Psoas muscle (tissue), 8 donors: ENCODE results near the gene DBNDD2. TPM values are rescaled to one million over a fixed set of nuclear protein-coding genes. Genes with fewer than 3 reads are reported as not detected.

Source experiments
- ATAC-seq, 4 donors: fragments of 200-7000 bp; cut with Tn5 transposase; one replicate each; pipeline ENCODE4 v1.9.1; 2020; ENCODE audit warnings: moderate library complexity in 3 of 4, mild to moderate bottlenecking in 2 of 4
- DNase-seq, 2 donors: peaks; one replicate each; pipeline ENCODE4 v3.0.0-alpha.2; 2020
- H3K27ac ChIP-seq: fragments of 200-600 bp; one replicate; pipeline ENCODE4 v1.8.0; 2022
- H3K27me3 ChIP-seq, 3 donors: fragments of 200-600 bp in 1 of 3; one replicate each; pipeline versions ENCODE4 v1.6.1 to v1.8.0; 2013 to 2022; ENCODE audit warnings: low read length in 2 of 3, mild to moderate bottlenecking in 2 of 3, moderate library complexity in 1 of 3; ENCODE audit not compliant: insufficient read depth in 3 of 3
- H3K36me3 ChIP-seq, 2 donors: fragments of 200-600 bp in 1 of 2; one replicate each; pipeline versions ENCODE4 v1.6.1 to v1.8.0; 2013 to 2022; ENCODE audit warnings: low read depth in 1 of 2, mild to moderate bottlenecking in 1 of 2, moderate library complexity in 1 of 2; ENCODE audit not compliant: insufficient read depth in 1 of 2
- H3K4me1 ChIP-seq: fragments of 200-600 bp; one replicate; pipeline ENCODE4 v1.8.0; 2022
- H3K4me3 ChIP-seq: fragments of 200-600 bp; one replicate; pipeline ENCODE4 v1.8.0; 2022; ENCODE audit warnings: mild to moderate bottlenecking
- H3K9me3 ChIP-seq: fragments of 200-600 bp; one replicate; pipeline ENCODE4 v1.8.0; 2022
- CTCF ChIP-seq: fragments of 200-600 bp; IDR thresholded peaks from one replicate; pipeline ENCODE4 v1.8.0; 2022; ENCODE audit warnings: antibody characterized with exemption
- WGBS, 3 donors: extraction: QIAGEN DNeasy Blood & Tissue Kit; methylation state at CpG; one replicate each; pipeline versions ENCODE4 v1.1.6 to v1.1.7; 2013; 5-methylcytosine and 5-hydroxymethylcytosine counted together
- intact Hi-C, 2 donors: fragments of 100-400 bp; cut with DNase I; formaldehyde crosslinking; loops; one replicate each; pipeline versions ENCODE4 v1.11.0 to v1.14.2; 2022
- polyA plus RNA-seq, 3 donors: library from polyadenylated mRNA; stranded (reverse); fragments of 200-250 nt; gene quantifications; one replicate each; pipeline ENCODE4 v1.2.3, GENCODE V29; 2013
- total RNA-seq, 4 donors: library from RNA; stranded (reverse); fragmentation: NEBNext Ultra II Directional in 2 of 4; extraction: Animal tissue kit (Norgen Biotek cat#: 25700) in 2 of 4; gene quantifications; one replicate each; pipeline versions ENCODE4 v1.2.1 to v1.2.4, GENCODE V29; 2021 to 2023
- donor health status: healthy with polysubstance abuse.
- donor health status: DM: no; HTN: no; CAD: no; lungs with moderate emphysema.
- donor health status: Bipolar disorder and iron deficiency.
- donor health status: healthy.
- donor health status: DM: yes; HTN: yes; CAD: no.
- donor health status: DM: no; HTN: no; CAD: no.
- donor health status: DM: no; HTN: no; CAD: no.
- donor health status: DM: yes; HTN: yes; CAD: no.

Gene DBNDD2
- total and polyA plus RNA-seq, 7 donors, result 108 to 230 (median 162) TPM

- H3K4me3 ChIP-seq, result no peak overlapping the region
- no peak for DNase-seq
- peaks cover 0 to 46% of the 10 kb centered on the region in 2 donors for H3K36me3 ChIP-seq
- no peak for TF ChIP-seq CTCF
- intact Hi-C loops, result no loop called here
- WGBS, 3 donors, result 83 to 85% (median 83%) methylated on average over 7 of the region's 7 CpGs
- peak overlapping the region; percentile 99 for H3K27ac ChIP-seq
- H3K27me3 ChIP-seq, result no peaks in the 10 kb centered on the region
- ATAC-seq, result no peak
- no peaks in the 10 kb centered on the region for H3K9me3 ChIP-seq
- H3K4me1 ChIP-seq, result peaks cover 33% of the 10 kb centered on the region
Observed at GRCh38 chr20:45409521-45410272, 1.6 kb downstream of the DBNDD2 start.

- H3K36me3 ChIP-seq, result peaks cover 0 to 46% of the 10 kb centered on the region in 2 donors
- H3K9me3 ChIP-seq, result no peaks in the 10 kb centered on the region
- no peak overlapping the region for H3K4me3 ChIP-seq
- no peak for TF ChIP-seq CTCF
- peaks cover 37% of the 10 kb centered on the region for H3K4me1 ChIP-seq
- intact Hi-C loops, result no loop called here
- peak overlapping the region; percentile 67 for H3K27ac ChIP-seq
- no peak for DNase-seq
- ATAC-seq, result no peak
- WGBS, 3 donors, result 14 to 27% (median 19%) methylated on average over 8 of the region's 8 CpGs
- no peaks in the 10 kb centered on the region for H3K27me3 ChIP-seq
Observed at GRCh38 chr20:45410887-45411286, 2.8 kb downstream of the DBNDD2 start.

- WGBS, 3 donors, result 47 to 52% (median 48%) methylated on average over 5 of the region's 5 CpGs
- Histone ChIP-seq H3K9me3 (no peaks in the 10 kb centered on the region), H3K27me3 (no peaks in the 10 kb centered on the region), H3K4me1 (peaks cover 44% of the 10 kb centered on the region), H3K27ac (no peak overlapping the region), H3K36me3 (peaks cover 0 to 46% of the 10 kb centered on the region in 2 donors), H3K4me3 (no peak overlapping the region)
- no peak for TF ChIP-seq CTCF
- no peak for DNase-seq
- intact Hi-C loops, result no loop called here
- ATAC-seq, result no peak
Observed at GRCh38 chr20:45412653-45413052, 4.6 kb downstream of the DBNDD2 start.

GRCh38 chr20:45413479-45413878 lies 5.4 kb downstream of the DBNDD2 start:
- H3K4me1 ChIP-seq, result peaks cover 35% of the 10 kb centered on the region
- H3K27me3 ChIP-seq, result no peaks in the 10 kb centered on the region
- H3K4me3 ChIP-seq, result no peak overlapping the region
- intact Hi-C loops, result no loop called here
- no peaks in the 10 kb centered on the region for H3K9me3 ChIP-seq
- DNase-seq, result no peak
- no peak for TF ChIP-seq CTCF
- H3K27ac ChIP-seq, result no peak overlapping the region
- H3K36me3 ChIP-seq, result peaks cover 0 to 47% of the 10 kb centered on the region in 2 donors
- 73 to 79% (median 78%) methylated on average over 3 of the region's 3 CpGs for WGBS, 3 donors
- no peak for ATAC-seq
